Calu3 (cell line): ENCODE data around the gene MYADML2. TPM values are rescaled to one million over a fixed set of nuclear protein-coding genes. Genes with fewer than 3 reads are reported as not detected.

Source experiments
- BruUV-seq: library from RNA; stranded (reverse); fragments of 400-500 nt; replicated peaks from 2 replicates; lab custom pipeline; 2021; lab: Mats Ljungman, UMichigan
- CTCF ChIA-PET: fragments of 300-600 bp; sonication (Branson Sonifier 250); formaldehyde crosslinking; loops from one replicate; lab custom pipeline; 2022; ENCODE audit warnings: antibody characterized with exemption; lab: Charles Lee
- DNase-seq: peaks from one replicate; pipeline ENCODE4 v3.0.0; 2022
- H3K27ac Mint-ChIP-seq: one replicate; pipeline ENCODE4 v1.8.0; 2022; ENCODE audit warnings: mixed read lengths; ENCODE audit not compliant: unreplicated experiment
- H3K27me3 Mint-ChIP-seq: one replicate; pipeline ENCODE4 v1.8.0; 2022; ENCODE audit warnings: mixed read lengths; ENCODE audit not compliant: unreplicated experiment
- H3K36me3 Mint-ChIP-seq: one replicate; pipeline ENCODE4 v1.8.0; 2022; ENCODE audit warnings: mild to moderate bottlenecking, moderate library complexity, mixed read lengths; ENCODE audit not compliant: insufficient read depth, unreplicated experiment
- H3K4me1 Mint-ChIP-seq: one replicate; pipeline ENCODE4 v1.8.0; 2022; ENCODE audit warnings: mild to moderate bottlenecking, low read depth, mixed read lengths; ENCODE audit not compliant: unreplicated experiment
- H3K4me3 Mint-ChIP-seq: one replicate; pipeline ENCODE4 v1.8.0; 2022; ENCODE audit warnings: mild to moderate bottlenecking, low read depth, moderate library complexity, mixed read lengths; ENCODE audit not compliant: unreplicated experiment
- H3K9me3 Mint-ChIP-seq: one replicate; pipeline ENCODE4 v1.8.0; 2022; ENCODE audit warnings: low read depth, mixed read lengths; ENCODE audit not compliant: unreplicated experiment
- intact Hi-C: fragments of 100-400 bp; cut with micrococcal nuclease; formaldehyde crosslinking; loops from one replicate; pipeline ENCODE4 v1.10.0; 2022; ENCODE audit not compliant: unreplicated experiment
- total RNA-seq: library from RNA; stranded (reverse); gene quantifications from 2 replicates; pipeline ENCODE4 v1.2.3, GENCODE V29; 2022
- TF ChIP-seq, protein P1 (sequence below): fragments of 200-600 bp; IDR thresholded peaks from one replicate; pipeline ENCODE4 v1.8.0; 2022; ENCODE audit warnings: antibody characterized with exemption; ENCODE audit not compliant: unreplicated experiment

The MYADML2 gene
- total RNA-seq, 1 experiment from 2014 or later = not detected

- intact Hi-C loops = no loop called here
- Mint-ChIP-seq H3K27ac (peak overlapping the region; percentile 95), H3K4me1 (peaks cover 12% of the 10 kb centered on the region), H3K9me3 (peaks cover 6% of the 10 kb centered on the region), H3K4me3 (peak overlapping the region; percentile 91), H3K36me3 (peaks cover 35% of the 10 kb centered on the region), H3K27me3 (no peaks in the 10 kb centered on the region)
- TF ChIP-seq, protein P1, sequence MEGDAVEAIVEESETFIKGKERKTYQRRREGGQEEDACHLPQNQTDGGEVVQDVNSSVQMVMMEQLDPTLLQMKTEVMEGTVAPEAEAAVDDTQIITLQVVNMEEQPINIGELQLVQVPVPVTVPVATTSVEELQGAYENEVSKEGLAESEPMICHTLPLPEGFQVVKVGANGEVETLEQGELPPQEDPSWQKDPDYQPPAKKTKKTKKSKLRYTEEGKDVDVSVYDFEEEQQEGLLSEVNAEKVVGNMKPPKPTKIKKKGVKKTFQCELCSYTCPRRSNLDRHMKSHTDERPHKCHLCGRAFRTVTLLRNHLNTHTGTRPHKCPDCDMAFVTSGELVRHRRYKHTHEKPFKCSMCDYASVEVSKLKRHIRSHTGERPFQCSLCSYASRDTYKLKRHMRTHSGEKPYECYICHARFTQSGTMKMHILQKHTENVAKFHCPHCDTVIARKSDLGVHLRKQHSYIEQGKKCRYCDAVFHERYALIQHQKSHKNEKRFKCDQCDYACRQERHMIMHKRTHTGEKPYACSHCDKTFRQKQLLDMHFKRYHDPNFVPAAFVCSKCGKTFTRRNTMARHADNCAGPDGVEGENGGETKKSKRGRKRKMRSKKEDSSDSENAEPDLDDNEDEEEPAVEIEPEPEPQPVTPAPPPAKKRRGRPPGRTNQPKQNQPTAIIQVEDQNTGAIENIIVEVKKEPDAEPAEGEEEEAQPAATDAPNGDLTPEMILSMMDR = no peak
- CTCF ChIA-PET = interaction anchor here (0.7 kb wide), 1 partner anchor 107 kb away, joined by 3 read pairs; no protein-coding TSS in a partner anchor
- BruUV-seq = TSS peak; percentile 59
- DNase-seq = peak; percentile 28
Observed at GRCh38 chr17:81976332-81977210, 29.5 kb upstream of the MYADML2 start.

- Mint-ChIP-seq H3K27ac (no peak overlapping the region), H3K27me3 (no peaks in the 10 kb centered on the region), H3K4me1 (peaks cover 5% of the 10 kb centered on the region), H3K36me3 (peaks cover 23% of the 10 kb centered on the region), H3K4me3 (no peak overlapping the region), H3K9me3 (peaks cover 6% of the 10 kb centered on the region)
- CTCF ChIA-PET = no interaction called here
- intact Hi-C loops = no loop called here
- DNase-seq = no peak
- BruUV-seq = no TSS peak
- TF ChIP-seq, protein P1 = no peak
Observed at GRCh38 chr17:81973432-81973831, 26.4 kb upstream of the MYADML2 start.

- peaks cover 3% of the 10 kb centered on the region for H3K9me3 Mint-ChIP-seq
- no peak overlapping the region for H3K4me3 Mint-ChIP-seq
- no TSS peak for BruUV-seq
- CTCF ChIA-PET = no interaction called here
- DNase-seq = no peak
- H3K4me1 Mint-ChIP-seq = no peaks in the 10 kb centered on the region
- intact Hi-C loops = no loop called here
- H3K27me3 Mint-ChIP-seq = peaks cover 29% of the 10 kb centered on the region
- TF ChIP-seq, protein P1 = no peak
- H3K36me3 Mint-ChIP-seq = no peaks in the 10 kb centered on the region
- no peak overlapping the region for H3K27ac Mint-ChIP-seq
Observed at GRCh38 chr17:81968850-81969812, 22.1 kb upstream of the MYADML2 start.

DNA sequence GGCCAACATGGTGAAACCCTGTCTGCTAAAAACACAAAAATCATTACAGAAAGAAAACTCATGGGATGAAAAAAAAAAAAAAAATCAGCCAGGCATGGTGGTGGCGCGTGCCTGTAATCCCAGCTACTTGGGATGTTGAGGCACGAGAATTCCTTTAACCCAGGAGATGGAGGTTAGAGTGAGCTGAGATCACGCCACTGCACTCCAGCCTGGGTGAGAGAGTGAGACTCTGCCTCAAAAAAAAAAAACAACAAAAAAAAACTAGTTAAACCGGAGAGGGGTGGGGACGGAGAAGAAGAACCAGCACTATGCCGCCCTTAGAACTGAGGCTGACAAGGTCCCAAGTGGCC is 21.3 kb upstream of the MYADML2 start:
- Mint-ChIP-seq H3K36me3 (no peaks in the 10 kb centered on the region), H3K27ac (no peak overlapping the region), H3K4me3 (no peak overlapping the region), H3K9me3 (peaks cover 2% of the 10 kb centered on the region), H3K27me3 (peaks cover 36% of the 10 kb centered on the region), H3K4me1 (no peaks in the 10 kb centered on the region)
- no peak for DNase-seq
- intact Hi-C loops = no loop called here
- TF ChIP-seq, protein P1 = no peak
- BruUV-seq = no TSS peak
- CTCF ChIA-PET = interaction anchor here (0.7 kb wide), 2 partner anchors 10 to 143 kb away, joined by 4 to 6 read pairs; no protein-coding TSS in a partner anchor
